Vagina (tissue), 2 donors: ENCODE results near the gene SORCS2.

Experiments used
- CTCF ChIP-seq, 3 experiments: fragments of 450-650 bp in 2 of 3; fragments of 200-600 bp in 1 of 3; sonication (generic) in 1 of 3; IDR thresholded peaks; one replicate each; pipeline ENCODE4 v1.5.1; 2017 to 2019; ENCODE audit warnings: antibody characterized with exemption in 3 of 3, mild to moderate bottlenecking in 2 of 3, moderate library complexity in 2 of 3
- POLR2A ChIP-seq, 2 donors: fragments of 450-650 bp; IDR thresholded peaks; one replicate each; pipeline ENCODE4 v1.6.1; 2017; ENCODE audit warnings: antibody characterized with exemption in 2 of 2, mild to moderate bottlenecking in 2 of 2, moderate library complexity in 2 of 2
- POLR2AphosphoS5 ChIP-seq, 2 donors: sonication (generic); formaldehyde crosslinking; IDR thresholded peaks; one replicate each; pipeline ENCODE4 v1.9.0; 2017; ENCODE audit warnings: antibody characterized with exemption in 2 of 2, mild to moderate bottlenecking in 2 of 2, low read depth in 1 of 2; ENCODE audit not compliant: insufficient read depth in 1 of 2

GRCh38 chr4:7427361-7427760 is 235.0 kb downstream of the SORCS2 start:
- TF ChIP-seq CTCF (IDR thresholded peaks at IDR 0.05) (no peak), POLR2A (IDR thresholded peaks at IDR 0.05) (no peak), POLR2AphosphoS5 (IDR thresholded peaks at IDR 0.05; ENCODE audit: insufficient read depth in 1 of 2, low read depth in 1 of 2) (no peak)
